Uterus (tissue), 4 donors: ENCODE measurements around the gene NR3C2. TPM values are rescaled to one million over a fixed set of nuclear protein-coding genes. Genes with fewer than 3 reads are reported as not detected.

ENCODE experiments used
- DNase-seq, 2 donors: peaks; one replicate each; pipeline ENCODE4 v3.0.0-alpha.2; 2019 to 2020
- H3K27ac ChIP-seq, 2 donors: fragments of 200-600 bp; sonication (generic); 1 replicate in 1 of 2; 2 replicates in 1 of 2; pipeline ENCODE4 v1.5.1; 2016 to 2018
- H3K27me3 ChIP-seq, 2 donors: fragments of 200-600 bp; sonication (generic); one replicate each; pipeline ENCODE4 v1.5.1; 2018 to 2019; ENCODE audit warnings: control low read depth in 1 of 2
- H3K36me3 ChIP-seq, 2 donors: fragments of 200-600 bp; sonication (generic); one replicate each; pipeline ENCODE4 v1.5.1; 2019; ENCODE audit warnings: control low read depth in 1 of 2
- H3K4me1 ChIP-seq, 2 donors: fragments of 200-600 bp; sonication (generic); one replicate each; pipeline ENCODE4 v1.5.1; 2018 to 2019; ENCODE audit warnings: control low read depth in 1 of 2
- H3K4me3 ChIP-seq, 2 donors: fragments of 200-600 bp; sonication (generic); 1 replicate in 1 of 2; 2 replicates in 1 of 2; pipeline ENCODE4 v1.5.1; 2018 to 2019; ENCODE audit warnings: mild to moderate bottlenecking in 1 of 2
- H3K9me3 ChIP-seq, 2 donors: fragments of 200-600 bp; sonication (generic); one replicate each; pipeline ENCODE4 v1.5.1; 2019; ENCODE audit warnings: control low read depth in 1 of 2
- POLR2A ChIP-seq, 2 donors: fragments of 450-650 bp; IDR thresholded peaks; one replicate each; pipeline ENCODE4 v1.6.1; 2016; ENCODE audit warnings: antibody characterized with exemption in 2 of 2, mild to moderate bottlenecking in 1 of 2, moderate library complexity in 1 of 2
- intact Hi-C: fragments of 100-400 bp; cut with DNase I; formaldehyde crosslinking; loops from one replicate; pipeline ENCODE4 v1.15.1; 2023; ENCODE audit warnings: low total_unique reads
- total RNA-seq, 4 donors: library from RNA; depleted of rRNA in 3 of 4; stranded (reverse); fragments of >200 nt in 3 of 4; gene quantifications; one replicate each; pipeline versions ENCODE4 v1.1.0 to v1.2.4, GENCODE V29; 2014 to 2023
- TF ChIP-seq, protein P1 (sequence below), 4 experiments: fragments of 200-600 bp in 2 of 4; fragments of 450-650 bp in 2 of 4; sonication (generic) in 2 of 4; IDR thresholded peaks; one replicate each; pipeline ENCODE4 v1.5.1; 2016 to 2019; ENCODE audit warnings: antibody characterized with exemption in 4 of 4, mild to moderate bottlenecking in 2 of 4, moderate library complexity in 1 of 4
- donor health status: DM: yes; HTN: yes; CAD: no.

The NR3C2 gene
- total RNA-seq, 4 donors from 2014 or later: 10.0 to 46.7 (median 12.5) TPM

DNA sequence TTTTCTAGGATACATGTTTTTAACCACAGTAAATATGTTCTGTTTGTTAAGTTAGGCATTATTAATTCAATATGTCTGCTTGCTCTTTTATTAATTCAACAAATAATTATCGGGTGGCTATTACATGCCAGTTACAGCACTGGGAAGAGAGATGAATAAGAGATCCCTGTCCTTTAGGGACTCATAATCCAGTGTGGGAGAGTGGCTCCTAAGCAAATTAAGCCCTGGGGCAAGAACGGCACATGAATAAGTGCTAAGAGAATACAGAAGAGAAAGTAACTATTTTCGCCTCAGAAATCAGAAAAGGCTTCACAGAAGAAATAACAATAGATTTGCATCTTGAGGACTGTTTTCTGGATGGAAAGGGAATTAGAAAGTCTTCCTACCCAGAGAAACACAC lies 236.7 kb downstream of the NR3C2 start:
- Histone ChIP-seq H3K9me3 (no peaks in the 10 kb centered on the region), H3K36me3 (no peaks in the 10 kb centered on the region), H3K4me3 (no peak overlapping the region), H3K27ac (no peak overlapping the region), H3K4me1 (no peaks in the 10 kb centered on the region), H3K27me3 (no peaks in the 10 kb centered on the region)
- TF ChIP-seq POLR2A (IDR thresholded peaks at IDR 0.05): no peak
- TF ChIP-seq, protein P1, sequence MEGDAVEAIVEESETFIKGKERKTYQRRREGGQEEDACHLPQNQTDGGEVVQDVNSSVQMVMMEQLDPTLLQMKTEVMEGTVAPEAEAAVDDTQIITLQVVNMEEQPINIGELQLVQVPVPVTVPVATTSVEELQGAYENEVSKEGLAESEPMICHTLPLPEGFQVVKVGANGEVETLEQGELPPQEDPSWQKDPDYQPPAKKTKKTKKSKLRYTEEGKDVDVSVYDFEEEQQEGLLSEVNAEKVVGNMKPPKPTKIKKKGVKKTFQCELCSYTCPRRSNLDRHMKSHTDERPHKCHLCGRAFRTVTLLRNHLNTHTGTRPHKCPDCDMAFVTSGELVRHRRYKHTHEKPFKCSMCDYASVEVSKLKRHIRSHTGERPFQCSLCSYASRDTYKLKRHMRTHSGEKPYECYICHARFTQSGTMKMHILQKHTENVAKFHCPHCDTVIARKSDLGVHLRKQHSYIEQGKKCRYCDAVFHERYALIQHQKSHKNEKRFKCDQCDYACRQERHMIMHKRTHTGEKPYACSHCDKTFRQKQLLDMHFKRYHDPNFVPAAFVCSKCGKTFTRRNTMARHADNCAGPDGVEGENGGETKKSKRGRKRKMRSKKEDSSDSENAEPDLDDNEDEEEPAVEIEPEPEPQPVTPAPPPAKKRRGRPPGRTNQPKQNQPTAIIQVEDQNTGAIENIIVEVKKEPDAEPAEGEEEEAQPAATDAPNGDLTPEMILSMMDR (IDR thresholded peaks at IDR 0.05): no peak
- intact Hi-C loops: no loop called here
- DNase-seq: no peak

DNA sequence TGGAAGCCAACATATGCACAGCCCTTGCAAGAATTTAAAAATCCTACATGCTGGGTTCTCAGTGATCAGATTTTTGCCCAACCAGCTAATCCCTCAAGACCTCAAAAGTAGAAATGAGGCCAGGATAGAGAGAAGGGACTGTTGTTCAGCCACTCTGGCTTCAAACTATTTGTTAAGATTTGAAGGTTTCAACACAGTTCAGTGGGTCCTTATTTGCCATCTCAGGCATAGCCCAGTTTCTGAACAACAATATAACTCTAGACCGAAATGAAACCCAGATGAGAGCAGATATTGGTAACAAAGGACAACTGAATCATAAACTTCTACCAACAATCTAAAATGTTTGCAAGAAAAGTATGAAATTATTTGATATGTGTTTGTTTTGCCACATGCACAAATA lies 237.3 kb downstream of the NR3C2 start:
- Histone ChIP-seq H3K36me3 (no peaks in the 10 kb centered on the region), H3K9me3 (no peaks in the 10 kb centered on the region), H3K27ac (no peak overlapping the region), H3K4me1 (no peaks in the 10 kb centered on the region), H3K4me3 (no peak overlapping the region), H3K27me3 (no peaks in the 10 kb centered on the region)
- TF ChIP-seq, protein P1 (IDR thresholded peaks at IDR 0.05): no peak
- TF ChIP-seq POLR2A (IDR thresholded peaks at IDR 0.05): no peak
- no peak for DNase-seq
- intact Hi-C loops: no loop called here

DNA sequence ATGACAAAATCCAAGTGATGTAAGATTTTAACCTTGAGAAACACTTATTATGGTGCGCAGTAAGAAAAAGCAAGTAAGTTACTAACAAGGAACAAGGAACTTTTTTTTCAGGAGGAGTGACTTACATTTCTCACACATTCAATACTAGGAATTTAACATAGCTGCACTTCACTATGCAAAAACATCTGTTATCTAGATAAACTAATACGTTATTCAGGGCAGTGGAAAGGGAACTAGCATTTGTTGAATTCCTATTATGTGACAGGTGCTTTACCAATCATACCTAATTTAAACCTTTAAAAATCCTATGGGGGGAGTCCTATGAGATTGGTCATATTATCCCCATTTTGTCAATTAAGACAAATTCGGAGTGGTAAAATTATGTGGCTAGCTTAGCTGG lies 238.0 kb downstream of the NR3C2 start:
- Histone ChIP-seq H3K4me3 (no peak overlapping the region), H3K27me3 (no peaks in the 10 kb centered on the region), H3K36me3 (no peaks in the 10 kb centered on the region), H3K27ac (no peak overlapping the region), H3K4me1 (no peaks in the 10 kb centered on the region), H3K9me3 (no peaks in the 10 kb centered on the region)
- TF ChIP-seq, protein P1 (IDR thresholded peaks at IDR 0.05): no peak
- TF ChIP-seq POLR2A (IDR thresholded peaks at IDR 0.05): no peak
- DNase-seq: no peak
- intact Hi-C loops: no loop called here

DNA sequence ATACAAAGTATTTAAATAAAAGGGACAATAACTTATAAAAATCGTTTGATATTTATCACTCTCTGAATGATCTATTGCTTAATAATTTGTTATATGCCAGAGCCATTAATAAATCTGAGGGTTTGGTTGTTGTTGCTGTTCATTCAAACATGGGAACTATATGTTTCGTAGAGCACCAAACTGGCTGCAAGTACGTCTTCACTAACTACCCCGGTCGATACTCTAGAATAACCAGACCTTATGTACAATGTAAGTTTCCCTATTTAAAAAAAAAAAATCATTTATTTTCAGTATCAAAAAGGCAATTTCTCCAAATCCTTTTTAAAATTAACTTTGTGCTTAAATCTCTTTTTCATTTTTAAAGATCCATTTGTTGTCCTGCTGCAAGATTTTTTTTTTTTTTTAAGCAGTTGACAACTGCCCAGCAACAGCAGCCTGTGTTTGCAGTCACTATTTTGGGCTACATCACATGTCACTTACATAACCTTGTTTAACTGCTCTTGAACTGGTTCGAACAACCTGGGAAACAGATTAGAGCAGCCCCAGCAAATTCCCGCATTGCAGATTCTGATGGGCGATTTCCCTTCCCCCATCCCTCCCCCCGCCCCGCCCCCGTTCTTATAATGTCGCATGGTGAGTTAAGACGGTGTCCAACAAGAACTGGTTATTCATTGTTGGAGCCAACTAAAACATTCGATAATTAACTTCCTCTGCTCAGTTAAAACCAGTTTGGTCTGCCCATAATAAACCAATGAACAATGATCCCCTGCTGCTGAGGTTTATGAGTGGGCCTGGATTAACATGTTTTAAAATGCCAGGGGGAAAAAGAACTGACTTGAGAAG lies 238.9 kb downstream of the NR3C2 start:
- no peak overlapping the region for H3K27ac ChIP-seq
- no peak for DNase-seq
- H3K4me1 ChIP-seq: no peaks in the 10 kb centered on the region
- H3K9me3 ChIP-seq: no peaks in the 10 kb centered on the region
- TF ChIP-seq POLR2A (IDR thresholded peaks at IDR 0.05): no peak
- H3K36me3 ChIP-seq: no peaks in the 10 kb centered on the region
- intact Hi-C loops: no loop called here
- no peaks in the 10 kb centered on the region for H3K27me3 ChIP-seq
- no peak overlapping the region for H3K4me3 ChIP-seq

DNA sequence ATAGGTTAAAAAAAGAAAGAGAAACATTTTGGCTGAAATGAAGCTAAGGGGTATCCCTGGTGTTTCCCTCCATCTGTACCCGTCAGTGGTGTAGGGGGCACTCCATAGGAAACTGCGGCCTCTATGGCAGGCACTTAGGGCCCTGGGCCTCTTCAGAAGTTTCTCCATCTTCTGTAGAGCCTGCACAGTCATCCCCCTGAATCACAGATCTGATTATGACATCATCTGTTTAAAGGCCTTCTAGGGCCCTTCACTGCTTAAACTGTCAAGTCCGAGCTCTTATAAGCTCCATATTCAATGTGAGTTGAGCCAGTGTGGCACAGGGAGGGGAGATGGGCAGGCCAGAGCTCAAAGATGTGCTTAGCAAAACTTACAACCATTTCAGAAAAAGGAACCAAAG lies 241.3 kb downstream of the NR3C2 start:
- Histone ChIP-seq H3K36me3 (no peaks in the 10 kb centered on the region), H3K4me3 (no peak overlapping the region), H3K9me3 (no peaks in the 10 kb centered on the region), H3K27ac (no peak overlapping the region), H3K4me1 (no peaks in the 10 kb centered on the region), H3K27me3 (no peaks in the 10 kb centered on the region)
- DNase-seq: no peak
- intact Hi-C loops: no loop called here
- no peak for TF ChIP-seq POLR2A (IDR thresholded peaks at IDR 0.05)
- TF ChIP-seq, protein P1 (IDR thresholded peaks at IDR 0.05): no peak
